ENCODE data around the gene LSM10. TPM values are rescaled to one million over a fixed set of nuclear protein-coding genes. Genes with fewer than 3 reads are reported as not detected.

LSM10 gene
- total and polyA plus RNA-seq, 9 of the 15 experiments (the other 6 are each of a cell fraction or from before 2014, with no cell fraction given), result 13.2 to 146 (median 68.9) TPM

- H3K36me3 ChIP-seq (ENCODE audit: control insufficient read depth, insufficient read depth, low read length), result peaks cover 89% of the 10 kb centered on the region
- H3K9me3 ChIP-seq (replicated peaks; ENCODE audit: control insufficient read depth, insufficient read depth, low read depth, low read length), result no peaks in the 10 kb centered on the region
- H3K4me3 ChIP-seq, result no peak overlapping the region
- H3K9ac ChIP-seq (ENCODE audit: insufficient read depth in 1 of 2, low read depth in 2 of 2, low read length in 2 of 2), result peak overlapping the region in 1 of 2 experiments; percentile 62; a peak in 2 of 4 replicates
- no peaks in the 10 kb centered on the region for H3K27me3 ChIP-seq (ENCODE audit: control insufficient read depth in 2 of 2, insufficient read depth in 2 of 2, low read length in 2 of 2)
- in situ Hi-C loops (cut with MboI), result no loop called here
- peaks cover 5 to 9% of the 10 kb centered on the region in 2 experiments; a peak in 4 of 5 replicates for H3K4me1 ChIP-seq (replicated peaks in 1 of 2; ENCODE audit: control insufficient read depth in 2 of 2, insufficient read depth in 2 of 2, low read length in 2 of 2)
- ChIA-PET POLR2A (interaction anchor here (0.6 to 1.6 kb wide), 6 partner anchors 9 to 1595 kb away, joined by 3 to 10 read pairs (median 4); partner anchors contain the start of gene SH3D21), CTCF (ENCODE audit: low intra/inter-chr PET ratio) (no interaction called here)
- 84% methylated on average over 13 of the region's 13 CpGs for WGBS (ENCODE audit: insufficient coverage, low coverage, missing lambda C conversion rate)
- no peak overlapping the region for H2AFZ ChIP-seq (ENCODE audit: low read depth, low read length)
- H3K9me1 ChIP-seq (ENCODE audit: control insufficient read depth, insufficient read depth, low read length), result no peaks in the 10 kb centered on the region
- ATAC-seq (no peak), FAIRE-seq (no peak), DNase-seq (ENCODE audit: extremely low read depth in 1 of 4, low spot score in 3 of 4) (no peak)
- H3K27ac ChIP-seq (ENCODE audit: extremely low read depth, low read depth, low read length), result no peak overlapping the region
- H3K79me2 ChIP-seq (ENCODE audit: control insufficient read depth, insufficient read depth, low read length), result no peaks in the 10 kb centered on the region
- peaks cover 6% of the 10 kb centered on the region; the same call in 1 of the 2 replicates for H4K20me1 ChIP-seq (replicated peaks; ENCODE audit: control insufficient read depth, insufficient read depth, low read length)
- no peak overlapping the region for H3K4me2 ChIP-seq (ENCODE audit: insufficient read depth, low read length)
- intact Hi-C loops (cut with micrococcal nuclease), result no loop called here
- no TSS peak for BruUV-seq (replicated peaks)
- TF ChIP-seq SAFB (IDR thresholded peaks at IDR 0.05; ENCODE audit: borderline replicate concordance, low read depth, low read length) (no peak), U2AF2 (optimal IDR thresholded peaks at IDR 0.05; ENCODE audit: low read depth, low read length) (no peak), ZKSCAN3 (CRISPR knock-in tag; IDR thresholded peaks at IDR 0.05) (no peak), TCF7L2 (IDR thresholded peaks at IDR 0.05; ENCODE audit: low read depth, low read length) (no peak), NCOA4 (IDR thresholded peaks at IDR 0.05; ENCODE audit: partially characterized antibody) (no peak), ZNF778 (CRISPR knock-in tag; IDR thresholded peaks at IDR 0.05) (no peak), DPF2 (IDR thresholded peaks at IDR 0.05) (no peak), MGA (IDR thresholded peaks at IDR 0.05) (no peak), POLR2G (IDR thresholded peaks at IDR 0.05; ENCODE audit: low read depth, low read length) (no peak), CBX5 (IDR thresholded peaks at IDR 0.05; ENCODE audit: borderline replicate concordance, low read depth) (no peak), MYNN (IDR thresholded peaks at IDR 0.05) (no peak), MYNN (CRISPR knock-in tag; IDR thresholded peaks at IDR 0.05) (no peak), CCAR2 (IDR thresholded peaks at IDR 0.05; ENCODE audit: low read depth, low read length) (no peak)
Measured at GRCh38 chr1:36352125-36352909, 45.4 kb downstream of the LSM10 start.

Data from K562 (cell line).